DOHH2 (cell line): ENCODE data around the gene MON2.

Experiments used
- EZH2phosphoT487 ChIP-seq: fragments of 200-600 bp; sonication (generic); IDR thresholded peaks from 2 replicates; pipeline ENCODE4 v1.6.1; 2017; ENCODE audit warnings: borderline replicate concordance, mild to moderate bottlenecking, antibody characterized with exemption, low read length, moderate library complexity, mixed read lengths
- TF ChIP-seq, protein P1 (sequence below): fragments of 200-600 bp; sonication (generic); IDR thresholded peaks from one replicate; pipeline ENCODE4 v1.5.1; 2014; ENCODE audit warnings: antibody characterized with exemption, mild to moderate bottlenecking, low read depth, low read length; ENCODE audit not compliant: poor library complexity, severe bottlenecking

DNA sequence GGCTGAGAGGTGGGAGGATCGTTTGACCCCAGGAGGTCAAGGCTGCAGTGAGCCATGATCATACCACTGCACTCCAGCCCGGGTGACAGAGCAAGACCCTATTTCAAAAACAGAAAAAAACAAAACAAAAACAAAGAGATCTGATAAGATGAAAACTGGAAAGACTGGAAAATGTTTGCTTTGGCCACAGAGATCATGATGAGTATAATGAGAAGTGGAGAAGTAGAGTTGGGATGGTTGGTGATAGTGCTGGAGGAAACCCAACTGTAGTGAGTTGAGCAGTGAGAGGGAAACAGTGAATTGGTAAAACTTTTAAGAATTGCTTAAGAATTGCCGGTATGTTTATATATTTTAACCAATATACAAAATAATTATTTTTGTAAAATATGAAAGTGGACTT lies 39.2 kb downstream of the MON2 start:
- TF ChIP-seq, protein P1, sequence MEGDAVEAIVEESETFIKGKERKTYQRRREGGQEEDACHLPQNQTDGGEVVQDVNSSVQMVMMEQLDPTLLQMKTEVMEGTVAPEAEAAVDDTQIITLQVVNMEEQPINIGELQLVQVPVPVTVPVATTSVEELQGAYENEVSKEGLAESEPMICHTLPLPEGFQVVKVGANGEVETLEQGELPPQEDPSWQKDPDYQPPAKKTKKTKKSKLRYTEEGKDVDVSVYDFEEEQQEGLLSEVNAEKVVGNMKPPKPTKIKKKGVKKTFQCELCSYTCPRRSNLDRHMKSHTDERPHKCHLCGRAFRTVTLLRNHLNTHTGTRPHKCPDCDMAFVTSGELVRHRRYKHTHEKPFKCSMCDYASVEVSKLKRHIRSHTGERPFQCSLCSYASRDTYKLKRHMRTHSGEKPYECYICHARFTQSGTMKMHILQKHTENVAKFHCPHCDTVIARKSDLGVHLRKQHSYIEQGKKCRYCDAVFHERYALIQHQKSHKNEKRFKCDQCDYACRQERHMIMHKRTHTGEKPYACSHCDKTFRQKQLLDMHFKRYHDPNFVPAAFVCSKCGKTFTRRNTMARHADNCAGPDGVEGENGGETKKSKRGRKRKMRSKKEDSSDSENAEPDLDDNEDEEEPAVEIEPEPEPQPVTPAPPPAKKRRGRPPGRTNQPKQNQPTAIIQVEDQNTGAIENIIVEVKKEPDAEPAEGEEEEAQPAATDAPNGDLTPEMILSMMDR: no peak
- no peak for TF ChIP-seq EZH2phosphoT487
